Neuron (in vitro differentiated cells): Measurements from ENCODE around the gene CLN6.
"Not testable (repeated sequence)": the region's sequence is repeated elsewhere in the genome, so short reads cannot be mapped to it uniquely, and the experiment has no call there.

Source experiments
- H2AFZ ChIP-seq: one replicate; pipeline ENCODE4 v1.6.1; 2013; ENCODE audit warnings: low read depth, mild to moderate bottlenecking, inconsistent platforms, low read length, moderate library complexity
- H3K27me3 ChIP-seq: one replicate; pipeline ENCODE4 v1.6.1; 2013; ENCODE audit warnings: low read length; ENCODE audit not compliant: insufficient read depth
- H3K36me3 ChIP-seq: one replicate; pipeline ENCODE4 v1.6.1; 2013; ENCODE audit warnings: low read length; ENCODE audit not compliant: insufficient read depth
- H3K4me1 ChIP-seq: one replicate; pipeline ENCODE4 v1.6.1; 2013; ENCODE audit warnings: low read length; ENCODE audit not compliant: insufficient read depth
- H3K4me3 ChIP-seq: 2 replicates; pipeline ENCODE4 v1.5.1; 2013; ENCODE audit warnings: mild to moderate bottlenecking, low read length, moderate library complexity
- H3K9me3 ChIP-seq: one replicate; pipeline ENCODE4 v1.6.1; 2013; ENCODE audit warnings: low read length

The CLN6 gene

GRCh38 chr15:68204776-68205557 is 24.6 kb downstream of the CLN6 start, which contains the start of gene CALML4:
Gene CALML4 (minus strand): TSS chr15:68205332. CDS start chr15:68205247, 85 bp downstream.
- H3K27me3 ChIP-seq, result no peaks in the 10 kb centered on the region
- no peaks in the 10 kb centered on the region for H3K4me1 ChIP-seq
- no peak within 1 kb of the TSS for H3K4me3 ChIP-seq
- H3K9me3 ChIP-seq, result no peaks in the 10 kb centered on the region
- no peak within 1 kb of the TSS for H2AFZ ChIP-seq
- H3K36me3 ChIP-seq, result peaks cover 6% of the 10 kb centered on the region

GRCh38 chr15:68204361-68204760 is 25.2 kb downstream of the CLN6 start:
- no peaks in the 10 kb centered on the region for H3K9me3 ChIP-seq
- no peak overlapping the region for H3K4me3 ChIP-seq
- H3K27me3 ChIP-seq, result no peaks in the 10 kb centered on the region
- peaks cover 6% of the 10 kb centered on the region for H3K36me3 ChIP-seq
- H3K4me1 ChIP-seq, result peaks cover 3% of the 10 kb centered on the region
- no peak overlapping the region for H2AFZ ChIP-seq

- no peak overlapping the region for H2AFZ ChIP-seq
Measured at GRCh38 chr15:68203956-68204355, 25.6 kb downstream of the CLN6 start.

GRCh38 chr15:68203486-68203885 is 26.0 kb downstream of the CLN6 start:
- H3K4me3 ChIP-seq, result no peak overlapping the region
- H3K4me1 ChIP-seq, result peaks cover 3% of the 10 kb centered on the region
- peaks cover 6% of the 10 kb centered on the region for H3K36me3 ChIP-seq
- H3K27me3 ChIP-seq, result no peaks in the 10 kb centered on the region
- H2AFZ ChIP-seq, result no peak overlapping the region
- H3K9me3 ChIP-seq, result no peaks in the 10 kb centered on the region

More at GRCh38 chr15:68203956-68204355, 25.6 kb downstream of the CLN6 start:
- H3K27me3 ChIP-seq, result no peaks in the 10 kb centered on the region
- peaks cover 6% of the 10 kb centered on the region for H3K36me3 ChIP-seq
- peaks cover 3% of the 10 kb centered on the region for H3K4me1 ChIP-seq
- H3K9me3 ChIP-seq, result no peaks in the 10 kb centered on the region
- H3K4me3 ChIP-seq, result no peak overlapping the region

- not testable (repeated sequence) for H3K4me1 ChIP-seq, H3K27me3 ChIP-seq, H3K9me3 ChIP-seq
Measured at GRCh38 chr15:68202994-68203393, 26.5 kb downstream of the CLN6 start.

GRCh38 chr15:68201879-68202261 is 27.7 kb downstream of the CLN6 start:
- Histone ChIP-seq H3K9me3 (no peaks in the 10 kb centered on the region), H3K27me3 (no peaks in the 10 kb centered on the region), H3K36me3 (peaks cover 8% of the 10 kb centered on the region), H2AFZ (no peak overlapping the region), H3K4me3 (no peak overlapping the region), H3K4me1 (peaks cover 3% of the 10 kb centered on the region)

More at GRCh38 chr15:68202994-68203393, 26.5 kb downstream of the CLN6 start:
- H3K4me3 ChIP-seq, H3K36me3 ChIP-seq, H2AFZ ChIP-seq: not testable (repeated sequence)

- Histone ChIP-seq H3K9me3 (no peaks in the 10 kb centered on the region), H3K36me3 (peaks cover 8% of the 10 kb centered on the region), H3K4me1 (peaks cover 3% of the 10 kb centered on the region), H2AFZ (no peak overlapping the region), H3K4me3 (no peak overlapping the region), H3K27me3 (no peaks in the 10 kb centered on the region)
Measured at GRCh38 chr15:68201153-68201878, 28.2 kb downstream of the CLN6 start.

GRCh38 chr15:68200016-68200861 is 29.3 kb downstream of the CLN6 start:
- Histone ChIP-seq H3K27me3 (no peaks in the 10 kb centered on the region), H2AFZ (no peak overlapping the region), H3K9me3 (no peaks in the 10 kb centered on the region), H3K4me3 (no peak overlapping the region), H3K4me1 (peaks cover 3% of the 10 kb centered on the region), H3K36me3 (peaks cover 8% of the 10 kb centered on the region)

GRCh38 chr15:68199340-68199739 is 30.2 kb downstream of the CLN6 start:
- H3K4me1 ChIP-seq, result peaks cover 3% of the 10 kb centered on the region
- no peaks in the 10 kb centered on the region for H3K27me3 ChIP-seq
- H3K4me3 ChIP-seq, result no peak overlapping the region
- no peaks in the 10 kb centered on the region for H3K9me3 ChIP-seq
- peaks cover 8% of the 10 kb centered on the region for H3K36me3 ChIP-seq
- no peak overlapping the region for H2AFZ ChIP-seq

- Histone ChIP-seq H3K4me3 (no peak overlapping the region), H3K4me1 (peaks cover 3% of the 10 kb centered on the region), H2AFZ (no peak overlapping the region), H3K27me3 (no peaks in the 10 kb centered on the region), H3K9me3 (no peaks in the 10 kb centered on the region), H3K36me3 (peaks cover 21% of the 10 kb centered on the region)
Measured at GRCh38 chr15:68197661-68198437, 31.7 kb downstream of the CLN6 start.

GRCh38 chr15:68197170-68197492 is 32.4 kb downstream of the CLN6 start:
- peaks cover 27% of the 10 kb centered on the region for H3K36me3 ChIP-seq

GRCh38 chr15:68196445-68197169 is 32.9 kb downstream of the CLN6 start:
- H3K4me3 ChIP-seq, result no peak overlapping the region
- no peaks in the 10 kb centered on the region for H3K27me3 ChIP-seq
- peaks cover 32% of the 10 kb centered on the region for H3K36me3 ChIP-seq
- no peaks in the 10 kb centered on the region for H3K9me3 ChIP-seq
- peaks cover 3% of the 10 kb centered on the region for H3K4me1 ChIP-seq
- no peak overlapping the region for H2AFZ ChIP-seq

More at GRCh38 chr15:68197170-68197492, 32.4 kb downstream of the CLN6 start:
- Histone ChIP-seq H3K9me3 (no peaks in the 10 kb centered on the region), H3K27me3 (no peaks in the 10 kb centered on the region), H3K4me3 (no peak overlapping the region), H2AFZ (no peak overlapping the region), H3K4me1 (peaks cover 3% of the 10 kb centered on the region)
